ENCODE measurements around the gene TMEM163.

Gene TMEM163

DNA sequence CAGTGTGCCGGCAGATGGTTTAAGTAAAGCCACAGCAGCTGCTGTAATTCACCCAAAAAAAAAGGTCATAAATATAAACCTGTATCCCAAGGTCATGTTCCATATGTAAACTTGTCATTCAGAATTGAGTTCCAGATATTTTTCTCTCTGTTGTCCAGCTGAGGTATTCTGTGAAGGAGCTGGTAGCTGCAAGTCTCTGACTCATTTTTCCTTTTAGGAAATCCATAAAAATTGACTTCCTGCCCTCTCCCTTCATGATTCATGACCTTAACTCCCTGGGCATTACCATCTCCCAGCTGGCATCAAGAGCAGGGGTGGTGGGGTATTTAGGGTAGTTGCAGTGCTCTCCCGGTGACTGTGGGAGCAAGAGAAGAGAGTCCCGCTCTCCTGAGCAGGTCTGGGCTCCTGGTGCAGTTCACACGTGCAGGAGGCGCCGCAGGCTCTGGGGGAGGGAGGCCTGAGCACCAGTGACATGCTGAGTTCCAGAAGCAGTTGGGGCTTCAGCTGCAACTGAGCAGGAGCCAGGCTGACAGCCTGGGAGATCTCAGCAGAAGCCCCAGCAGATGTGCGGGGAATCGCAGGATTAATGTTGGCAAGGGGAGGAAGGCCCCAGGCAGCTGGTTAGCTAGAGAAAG, 272.3 kb downstream of the TMEM163 start:
- Histone ChIP-seq H3K27me3 (ENCODE audit: control insufficient read depth in 1 of 2, insufficient read depth in 1 of 2, low read length in 2 of 2) (no peaks in the 10 kb centered on the region), H3K18ac (ENCODE audit: low read depth in 1 of 2, low read length in 2 of 2) (no peak overlapping the region), H4K91ac (ENCODE audit: low read length) (no peak overlapping the region), H3K79me1 (replicated peaks; ENCODE audit: low read length, poor library complexity, severe bottlenecking) (peaks cover 10% of the 10 kb centered on the region), H3K4me3 (ENCODE audit: insufficient read depth in 1 of 2, low read depth in 1 of 2, low read length in 2 of 2) (no peak overlapping the region), H3K36me3 (ENCODE audit: control insufficient read depth in 1 of 2, insufficient read depth in 2 of 2, low read depth in 1 of 2, low read length in 2 of 2) (peaks cover 5 to 34% of the 10 kb centered on the region in 2 experiments), H2AK5ac (ENCODE audit: low read length, severe bottlenecking) (no peak overlapping the region), H3K23ac (ENCODE audit: low read length in 2 of 2) (peak overlapping the region in 1 of 2 experiments; percentile 51), H3K27ac (ENCODE audit: low read length, poor library complexity, severe bottlenecking) (peak overlapping the region; percentile 5), H4K8ac (ENCODE audit: low read length) (no peak overlapping the region), H2BK15ac (ENCODE audit: low read depth, poor library complexity, severe bottlenecking) (no peak overlapping the region), H3K4me1 (ENCODE audit: control insufficient read depth, insufficient read depth, low read depth, low read length) (peaks cover 19% of the 10 kb centered on the region), H2BK5ac (ENCODE audit: low read depth, low read length, poor library complexity, severe bottlenecking) (no peak overlapping the region), H2AFZ (ENCODE audit: low read depth, low read length) (no peak overlapping the region), H3K4ac (ENCODE audit: low read depth in 1 of 2, low read length in 2 of 2) (no peak overlapping the region), H2BK120ac (ENCODE audit: low read depth, low read length) (no peak overlapping the region), H3K9ac (ENCODE audit: low read length) (no peak overlapping the region), H3K4me2 (ENCODE audit: low read length, poor library complexity, severe bottlenecking) (no peak overlapping the region), H2BK12ac (ENCODE audit: low read length in 2 of 2) (peak overlapping the region in 1 of 2 experiments; percentile 61), H3K14ac (ENCODE audit: low read length in 2 of 2) (no peak overlapping the region), H3K9me3 (ENCODE audit: control insufficient read depth, low read length) (no peaks in the 10 kb centered on the region)
- WGBS: 40% methylated on average over 6 of the region's 8 CpGs
- DNase-seq: peak; percentile 55

DNA sequence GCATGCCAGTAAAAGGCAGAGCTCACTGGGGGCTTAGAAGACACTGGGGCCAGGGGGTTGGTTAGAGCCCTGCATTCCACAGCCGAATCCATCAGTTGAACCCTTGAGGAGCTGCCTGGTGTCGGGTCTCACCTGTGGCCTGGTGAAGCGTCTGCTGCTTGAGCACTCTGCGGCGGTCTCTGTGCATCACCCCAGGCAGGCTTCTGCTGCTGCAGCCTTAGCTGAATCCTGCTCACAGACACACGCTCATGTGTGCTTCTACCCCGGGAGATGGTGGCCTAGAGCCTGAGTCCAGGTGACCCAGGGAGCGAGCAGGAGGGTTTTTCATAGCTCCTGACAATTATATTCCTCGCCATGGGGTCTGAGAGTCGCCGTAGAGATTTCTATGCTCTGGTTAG, 272.8 kb downstream of the TMEM163 start:
- H3K27ac ChIP-seq (ENCODE audit: low read length, poor library complexity, severe bottlenecking): peak overlapping the region; percentile 5
- H3K27me3 ChIP-seq (ENCODE audit: control insufficient read depth in 1 of 2, insufficient read depth in 1 of 2, low read length in 2 of 2): no peaks in the 10 kb centered on the region
- no peak overlapping the region for H2BK5ac ChIP-seq (ENCODE audit: low read depth, low read length, poor library complexity, severe bottlenecking)
- peaks cover 19% of the 10 kb centered on the region for H3K4me1 ChIP-seq (ENCODE audit: control insufficient read depth, insufficient read depth, low read depth, low read length)
- H3K4me3 ChIP-seq (ENCODE audit: insufficient read depth in 1 of 2, low read depth in 1 of 2, low read length in 2 of 2): no peak overlapping the region
- no peak overlapping the region for H3K4ac ChIP-seq (ENCODE audit: low read depth in 1 of 2, low read length in 2 of 2)
- H3K9me3 ChIP-seq (ENCODE audit: control insufficient read depth, low read length): no peaks in the 10 kb centered on the region
- no peak overlapping the region for H4K8ac ChIP-seq (ENCODE audit: low read length)
- peaks cover 6% of the 10 kb centered on the region for H3K79me1 ChIP-seq (replicated peaks; ENCODE audit: low read length, poor library complexity, severe bottlenecking)
- WGBS: 72% methylated on average over 11 of the region's 11 CpGs
- H3K9ac ChIP-seq (ENCODE audit: low read length): no peak overlapping the region
- no peak overlapping the region for H2AK5ac ChIP-seq (ENCODE audit: low read length, severe bottlenecking)
- H3K36me3 ChIP-seq (ENCODE audit: control insufficient read depth in 1 of 2, insufficient read depth in 2 of 2, low read depth in 1 of 2, low read length in 2 of 2): peaks cover 5 to 35% of the 10 kb centered on the region in 2 experiments
- no peak overlapping the region for H3K23ac ChIP-seq (ENCODE audit: low read length in 2 of 2)
- H3K18ac ChIP-seq (ENCODE audit: low read depth in 1 of 2, low read length in 2 of 2): peak overlapping the region; percentile 24 to 50
- no peak overlapping the region for H3K4me2 ChIP-seq (ENCODE audit: low read length, poor library complexity, severe bottlenecking)
- H2BK120ac ChIP-seq (ENCODE audit: low read depth, low read length): no peak overlapping the region
- no peak overlapping the region for H3K14ac ChIP-seq (ENCODE audit: low read length in 2 of 2)
- H2BK12ac ChIP-seq (ENCODE audit: low read length in 2 of 2): no peak overlapping the region
- peak overlapping the region; percentile 52 for H4K91ac ChIP-seq (ENCODE audit: low read length)
- H2BK15ac ChIP-seq (ENCODE audit: low read depth, poor library complexity, severe bottlenecking): no peak overlapping the region
- no peak overlapping the region for H2AFZ ChIP-seq (ENCODE audit: low read depth, low read length)
- no peak for DNase-seq

DNA sequence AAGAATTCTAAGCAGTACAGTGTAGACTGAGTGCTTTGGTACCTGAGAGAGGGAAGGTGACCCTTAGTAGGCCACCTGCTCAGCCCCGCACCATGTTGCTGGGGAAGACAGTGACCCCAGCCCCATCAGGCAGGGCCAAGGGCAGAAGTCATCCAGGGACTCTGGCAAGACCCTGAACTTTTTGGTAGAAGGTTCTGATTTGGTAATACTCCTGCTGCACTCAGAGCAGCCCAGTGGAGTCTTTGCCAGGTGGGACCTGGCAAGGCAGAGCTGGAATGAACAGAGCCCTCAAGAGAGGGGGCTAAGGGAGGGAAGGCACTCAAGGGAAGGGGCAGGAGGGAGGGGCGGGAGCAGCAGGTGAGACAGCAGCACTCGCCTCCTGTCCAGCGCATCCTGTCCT, 273.7 kb downstream of the TMEM163 start:
- H4K91ac ChIP-seq (ENCODE audit: low read length): no peak overlapping the region

DNA sequence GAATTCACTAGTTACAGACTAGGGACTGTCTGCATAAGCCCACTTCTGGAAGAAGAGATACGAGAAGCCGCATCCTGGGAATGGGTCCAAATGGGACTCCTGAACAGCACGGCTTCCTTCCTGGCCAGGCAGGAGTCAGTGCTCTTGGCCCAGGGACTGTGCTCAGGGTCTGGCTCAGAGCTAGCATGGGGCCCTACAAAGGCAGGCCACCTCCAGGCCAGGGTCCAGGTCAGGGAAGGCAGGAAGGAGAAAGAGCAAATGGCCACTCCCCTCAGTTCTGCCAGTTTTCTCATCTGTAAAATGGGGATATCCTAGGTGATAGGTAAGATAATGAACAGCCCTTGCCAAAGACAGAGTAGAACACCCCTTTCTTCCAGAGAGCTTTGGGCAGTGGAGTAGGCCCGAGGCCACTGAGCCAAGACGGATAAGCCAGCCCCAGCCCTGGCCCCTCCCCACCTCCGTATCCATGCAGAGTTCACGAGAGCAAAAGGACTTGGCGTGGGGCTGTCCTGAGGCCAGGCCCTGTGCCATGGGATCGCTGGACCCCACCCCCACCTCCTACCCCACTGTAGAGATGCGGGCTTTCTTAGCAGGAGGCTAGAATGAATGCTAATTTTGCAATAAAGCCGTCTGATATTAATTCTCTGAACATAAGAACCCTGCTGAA, 274.9 kb downstream of the TMEM163 start:
- H3K9me3 ChIP-seq (ENCODE audit: control insufficient read depth, low read length): no peaks in the 10 kb centered on the region
- no peak overlapping the region for H2BK12ac ChIP-seq (ENCODE audit: low read length in 2 of 2)
- H3K27me3 ChIP-seq (ENCODE audit: control insufficient read depth in 1 of 2, insufficient read depth in 1 of 2, low read length in 2 of 2): no peaks in the 10 kb centered on the region
- H3K4ac ChIP-seq (ENCODE audit: low read depth in 1 of 2, low read length in 2 of 2): no peak overlapping the region
- H3K9ac ChIP-seq (ENCODE audit: low read length): no peak overlapping the region
- H3K18ac ChIP-seq (ENCODE audit: low read depth in 1 of 2, low read length in 2 of 2): no peak overlapping the region
- no peak overlapping the region for H3K23ac ChIP-seq (ENCODE audit: low read length in 2 of 2)
- H3K36me3 ChIP-seq (ENCODE audit: control insufficient read depth in 1 of 2, insufficient read depth in 2 of 2, low read depth in 1 of 2, low read length in 2 of 2): peaks cover 5 to 33% of the 10 kb centered on the region in 2 experiments
- H2AK5ac ChIP-seq (ENCODE audit: low read length, severe bottlenecking): no peak overlapping the region
- WGBS: 96% methylated on average over 10 of the region's 11 CpGs
- no peak for DNase-seq
- no peak overlapping the region for H2BK15ac ChIP-seq (ENCODE audit: low read depth, poor library complexity, severe bottlenecking)
- H4K8ac ChIP-seq (ENCODE audit: low read length): no peak overlapping the region
- no peak overlapping the region for H3K14ac ChIP-seq (ENCODE audit: low read length in 2 of 2)
- no peak overlapping the region for H2BK5ac ChIP-seq (ENCODE audit: low read depth, low read length, poor library complexity, severe bottlenecking)
- H3K79me1 ChIP-seq (replicated peaks; ENCODE audit: low read length, poor library complexity, severe bottlenecking): peaks cover 4% of the 10 kb centered on the region
- no peak overlapping the region for H3K4me3 ChIP-seq (ENCODE audit: insufficient read depth in 1 of 2, low read depth in 1 of 2, low read length in 2 of 2)
- no peak overlapping the region for H2BK120ac ChIP-seq (ENCODE audit: low read depth, low read length)
- H3K4me2 ChIP-seq (ENCODE audit: low read length, poor library complexity, severe bottlenecking): no peak overlapping the region
- peaks cover 19% of the 10 kb centered on the region for H3K4me1 ChIP-seq (ENCODE audit: control insufficient read depth, insufficient read depth, low read depth, low read length)
- no peak overlapping the region for H3K27ac ChIP-seq (ENCODE audit: low read length, poor library complexity, severe bottlenecking)
- no peak overlapping the region for H4K91ac ChIP-seq (ENCODE audit: low read length)
- H2AFZ ChIP-seq (ENCODE audit: low read depth, low read length): no peak overlapping the region

More for the DNA sequence above, 273.7 kb downstream of the TMEM163 start:
- Histone ChIP-seq H2BK5ac (ENCODE audit: low read depth, low read length, poor library complexity, severe bottlenecking) (no peak overlapping the region), H2BK15ac (ENCODE audit: low read depth, poor library complexity, severe bottlenecking) (no peak overlapping the region), H3K27ac (ENCODE audit: low read length, poor library complexity, severe bottlenecking) (no peak overlapping the region), H3K4ac (ENCODE audit: low read depth in 1 of 2, low read length in 2 of 2) (no peak overlapping the region), H3K27me3 (ENCODE audit: control insufficient read depth in 1 of 2, insufficient read depth in 1 of 2, low read length in 2 of 2) (no peaks in the 10 kb centered on the region), H2BK12ac (ENCODE audit: low read length in 2 of 2) (no peak overlapping the region), H2AK5ac (ENCODE audit: low read length, severe bottlenecking) (no peak overlapping the region), H3K23ac (ENCODE audit: low read length in 2 of 2) (peak overlapping the region in 1 of 2 experiments; percentile 23), H3K4me1 (ENCODE audit: control insufficient read depth, insufficient read depth, low read depth, low read length) (peaks cover 19% of the 10 kb centered on the region), H2AFZ (ENCODE audit: low read depth, low read length) (no peak overlapping the region), H3K18ac (ENCODE audit: low read depth in 1 of 2, low read length in 2 of 2) (peak overlapping the region in 1 of 2 experiments; percentile 67), H3K14ac (ENCODE audit: low read length in 2 of 2) (peak overlapping the region in 1 of 2 experiments; percentile 35), H3K4me3 (ENCODE audit: insufficient read depth in 1 of 2, low read depth in 1 of 2, low read length in 2 of 2) (no peak overlapping the region), H3K9ac (ENCODE audit: low read length) (no peak overlapping the region), H2BK120ac (ENCODE audit: low read depth, low read length) (no peak overlapping the region), H4K8ac (ENCODE audit: low read length) (no peak overlapping the region), H3K79me1 (replicated peaks; ENCODE audit: low read length, poor library complexity, severe bottlenecking) (peaks cover 6% of the 10 kb centered on the region), H3K36me3 (ENCODE audit: control insufficient read depth in 1 of 2, insufficient read depth in 2 of 2, low read depth in 1 of 2, low read length in 2 of 2) (peaks cover 5 to 37% of the 10 kb centered on the region in 2 experiments), H3K4me2 (ENCODE audit: low read length, poor library complexity, severe bottlenecking) (no peak overlapping the region), H3K9me3 (ENCODE audit: control insufficient read depth, low read length) (no peaks in the 10 kb centered on the region)
- WGBS: 96% methylated on average over 4 of the region's 4 CpGs
- no peak for DNase-seq

All from mesenchymal stem cell (in vitro differentiated cells and primary cell).